HG03469 (cell line): ENCODE data around the gene GABRB1.
"Not testable (repeated sequence)": the region's sequence is repeated elsewhere in the genome, so short reads cannot be mapped to it uniquely, and the experiment has no call there.

ENCODE experiments used
- ATAC-seq: cut with Tn5 transposase; IDR thresholded peaks from one replicate; pipeline ENCODE4 v1.9.1; 2021; ENCODE audit warnings: mild to moderate bottlenecking, moderate library complexity, moderate number of reproducible peaks; ENCODE audit not compliant: unreplicated experiment

Gene GABRB1

GRCh38 chr4:47274901-47275300 lies 243.5 kb downstream of the GABRB1 start:
- no peak for ATAC-seq

- ATAC-seq: no peak
Observed at GRCh38 chr4:47275595-47275994, 244.2 kb downstream of the GABRB1 start.

GRCh38 chr4:47278631-47279030 lies 247.3 kb downstream of the GABRB1 start:
- ATAC-seq: no peak

GRCh38 chr4:47287735-47288134 lies 256.4 kb downstream of the GABRB1 start:
- ATAC-seq: peak; percentile 86

GRCh38 chr4:47289805-47290204 lies 258.4 kb downstream of the GABRB1 start:
- ATAC-seq: no peak

GRCh38 chr4:47290873-47291272 lies 259.5 kb downstream of the GABRB1 start:
- ATAC-seq: not testable (repeated sequence)

GRCh38 chr4:47309165-47309564 lies 277.8 kb downstream of the GABRB1 start:
- ATAC-seq: no peak

GRCh38 chr4:47312170-47312569 lies 280.8 kb downstream of the GABRB1 start:
- ATAC-seq: no peak

- no peak for ATAC-seq
Observed at GRCh38 chr4:47313384-47313783, 282.0 kb downstream of the GABRB1 start.

GRCh38 chr4:47315346-47315745 lies 284.0 kb downstream of the GABRB1 start:
- ATAC-seq: peak; percentile 65

GRCh38 chr4:47326025-47326424 lies 294.7 kb downstream of the GABRB1 start:
- no peak for ATAC-seq

GRCh38 chr4:47330866-47331265 lies 299.5 kb downstream of the GABRB1 start:
- ATAC-seq: no peak

- ATAC-seq: no peak
Observed at GRCh38 chr4:47334652-47335051, 303.3 kb downstream of the GABRB1 start.

GRCh38 chr4:47337893-47338292 lies 306.5 kb downstream of the GABRB1 start:
- ATAC-seq: no peak

- no peak for ATAC-seq
Observed at GRCh38 chr4:47340914-47341313, 309.5 kb downstream of the GABRB1 start.

- ATAC-seq: no peak
Observed at GRCh38 chr4:47342796-47343195, 311.4 kb downstream of the GABRB1 start.

GRCh38 chr4:47349326-47349725 lies 318.0 kb downstream of the GABRB1 start:
- ATAC-seq: no peak

GRCh38 chr4:47355568-47355967 lies 324.2 kb downstream of the GABRB1 start:
- no peak for ATAC-seq

- no peak for ATAC-seq
Observed at GRCh38 chr4:47359891-47360290, 328.5 kb downstream of the GABRB1 start.

GRCh38 chr4:47367761-47368160 lies 336.4 kb downstream of the GABRB1 start:
- no peak for ATAC-seq

GRCh38 chr4:47368211-47368610 lies 336.8 kb downstream of the GABRB1 start:
- no peak for ATAC-seq

GRCh38 chr4:47372561-47372960 lies 341.2 kb downstream of the GABRB1 start:
- ATAC-seq: no peak

- no peak for ATAC-seq
Observed at GRCh38 chr4:47373174-47373573, 341.8 kb downstream of the GABRB1 start.

- ATAC-seq: no peak
Observed at GRCh38 chr4:47373709-47374108, 342.3 kb downstream of the GABRB1 start.
